Ectodermal cell (in vitro differentiated cells): Measurements from ENCODE around the gene SLC35B3.

Experiments
- H3K27ac ChIP-seq: 2 replicates; pipeline ENCODE4 v1.7.0; 2013; ENCODE audit warnings: mild to moderate bottlenecking, low read depth, low read length; ENCODE audit not compliant: insufficient read depth, poor library complexity, severe bottlenecking
- H3K27me3 ChIP-seq: 2 replicates; pipeline ENCODE4 v1.7.0; 2013; ENCODE audit warnings: mild to moderate bottlenecking, low read length; ENCODE audit not compliant: insufficient read depth, control insufficient read depth, poor library complexity, severe bottlenecking
- H3K36me3 ChIP-seq: one replicate; pipeline ENCODE4 v1.7.0; 2013; ENCODE audit warnings: low read length; ENCODE audit not compliant: control insufficient read depth, insufficient read depth
- H3K4me1 ChIP-seq: one replicate; pipeline ENCODE4 v1.7.0; 2013; ENCODE audit warnings: low read length; ENCODE audit not compliant: control insufficient read depth, insufficient read depth
- H3K4me3 ChIP-seq: 2 replicates; pipeline ENCODE4 v1.7.0; 2013; ENCODE audit warnings: low read depth, low read length, control low read depth; ENCODE audit not compliant: insufficient read depth
- H3K9me3 ChIP-seq: 2 replicates; pipeline ENCODE4 v1.7.0; 2013; ENCODE audit warnings: mild to moderate bottlenecking, low read length, moderate library complexity; ENCODE audit not compliant: control insufficient read depth
- WGBS, 2 experiments: methylation state at CpG; one replicate each; pipeline ENCODE4 v1.1.7; 2013; ENCODE audit warnings: missing lambda C conversion rate in 2 of 2; 5-methylcytosine and 5-hydroxymethylcytosine counted together

SLC35B3 gene

DNA sequence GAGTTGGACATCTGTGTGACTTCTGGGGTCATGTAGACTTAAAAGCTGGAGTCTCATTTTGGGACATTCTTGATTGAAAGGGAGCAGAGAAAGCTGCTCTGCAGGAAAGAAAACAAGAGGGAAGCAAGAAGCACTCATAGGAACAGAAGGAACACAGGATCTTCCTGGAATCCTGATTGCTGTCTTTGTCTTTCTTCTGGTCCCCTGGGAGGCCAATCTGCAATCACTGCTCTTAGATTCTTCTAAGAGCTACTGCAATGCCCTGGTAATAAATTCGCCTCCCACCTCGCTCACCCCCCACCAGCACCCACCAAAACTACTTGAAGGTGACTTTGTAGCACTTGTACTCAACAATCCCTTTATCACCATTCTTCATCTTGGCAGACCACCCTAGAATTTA, 51.8 kb downstream of the SLC35B3 start:
- H3K36me3 ChIP-seq, result no peaks in the 10 kb centered on the region
- WGBS, 2 experiments, result 21 to 22% methylated on average over 2 of the region's 2 CpGs

DNA sequence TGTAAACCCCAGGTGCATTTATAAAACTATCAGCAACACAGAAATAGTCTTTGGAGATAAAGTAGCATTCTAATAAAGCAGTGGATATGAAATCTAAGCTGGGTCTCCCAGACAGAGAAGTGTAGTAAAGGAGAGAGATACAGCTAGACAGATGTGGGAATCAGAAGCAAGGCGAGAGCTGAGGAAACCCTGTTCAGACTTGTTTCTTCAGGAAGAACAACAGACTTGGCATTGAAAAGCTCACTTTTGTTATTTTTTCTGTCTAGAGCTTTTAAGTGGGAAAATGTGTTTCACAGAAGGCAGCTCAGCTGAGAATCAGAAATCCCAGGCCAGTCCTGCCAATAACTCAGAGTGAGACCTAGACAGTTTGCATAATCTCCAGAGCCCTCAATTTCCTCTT, 52.9 kb downstream of the SLC35B3 start:
- H3K27me3 ChIP-seq, result no peaks in the 10 kb centered on the region
- no peak overlapping the region for H3K4me3 ChIP-seq
- H3K27ac ChIP-seq, result no peak overlapping the region
- no peaks in the 10 kb centered on the region for H3K9me3 ChIP-seq
- 88 to 91% methylated on average over 1 of the region's 1 CpG for WGBS, 2 experiments
- peaks cover 3% of the 10 kb centered on the region for H3K4me1 ChIP-seq
- no peaks in the 10 kb centered on the region for H3K36me3 ChIP-seq

More for the DNA sequence above, 51.8 kb downstream of the SLC35B3 start:
- Histone ChIP-seq H3K4me3 (no peak overlapping the region), H3K4me1 (peaks cover 3% of the 10 kb centered on the region), H3K9me3 (no peaks in the 10 kb centered on the region), H3K27me3 (no peaks in the 10 kb centered on the region), H3K27ac (no peak overlapping the region)

DNA sequence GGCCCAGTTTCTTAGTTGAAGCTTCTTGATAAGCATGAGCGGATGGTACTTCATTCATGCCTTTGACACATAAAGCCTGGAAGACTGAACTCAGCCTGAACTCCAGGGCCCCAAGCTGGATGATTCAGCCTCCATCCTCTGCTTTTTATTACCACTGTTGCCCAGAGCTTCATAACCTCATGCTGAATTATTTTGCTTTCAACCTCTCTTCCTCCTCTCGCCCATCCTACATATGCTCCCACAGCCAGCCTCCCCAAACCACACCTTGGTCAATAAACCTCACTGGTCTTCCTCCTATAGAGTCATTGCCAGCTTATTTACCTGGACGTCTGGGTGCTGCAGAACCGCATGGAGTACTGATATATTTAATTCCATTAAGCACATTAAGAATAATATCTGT, 59.4 kb downstream of the SLC35B3 start:
- Histone ChIP-seq H3K9me3 (no peaks in the 10 kb centered on the region), H3K27me3 (no peaks in the 10 kb centered on the region)

More for the DNA sequence above, 59.4 kb downstream of the SLC35B3 start:
- Histone ChIP-seq H3K4me3 (no peak overlapping the region), H3K4me1 (no peaks in the 10 kb centered on the region), H3K27ac (no peak overlapping the region), H3K36me3 (no peaks in the 10 kb centered on the region)
- 82 to 93% methylated on average over 2 to 3 of the region's 4 CpGs for WGBS, 2 experiments
